GM19455 (cell line): ENCODE results near the gene GALNT12.

ENCODE experiments used
- ATAC-seq: cut with Tn5 transposase; IDR thresholded peaks from one replicate; pipeline ENCODE4 v1.9.1; 2021; ENCODE audit not compliant: unreplicated experiment

GALNT12 gene

DNA sequence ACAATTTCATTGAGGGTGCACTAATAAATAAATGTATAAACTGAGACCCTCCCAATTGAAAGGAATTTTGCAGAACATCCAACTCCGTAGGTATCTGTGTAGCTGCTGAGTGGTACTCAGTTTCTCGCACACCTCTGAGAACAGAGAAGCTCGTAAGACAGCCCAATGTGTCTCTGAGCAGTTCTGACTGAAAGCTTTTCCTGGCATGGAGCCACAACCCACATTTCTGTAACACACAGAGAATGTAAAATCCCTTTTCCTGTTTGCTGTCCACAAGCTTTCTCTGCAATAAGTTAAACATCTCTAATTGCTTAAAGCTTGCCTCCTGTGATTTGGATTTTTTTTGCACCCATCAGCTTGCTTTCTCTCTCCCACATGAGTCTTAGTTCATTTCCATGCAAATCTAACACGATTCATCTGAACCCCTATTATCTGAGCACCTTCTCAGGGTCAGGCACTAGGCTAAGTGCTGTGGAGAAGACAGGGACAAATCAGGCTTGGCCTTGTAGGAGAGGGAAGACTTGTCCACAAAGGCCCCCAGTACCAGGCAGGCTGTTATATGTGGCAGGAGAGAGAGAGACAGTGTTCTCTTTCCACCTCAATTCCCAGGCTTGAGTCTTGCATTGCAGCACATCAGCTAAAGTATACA is 92.1 kb downstream of the GALNT12 start:
- no peak for ATAC-seq
